Astrocyte of the spinal cord (primary cell): ENCODE measurements around the gene RPS6KA5.

ENCODE experiments used
- DNase-seq: peaks from one replicate; pipeline ENCODE4 v3.0.0; 2011; ENCODE audit warnings: low read depth, low spot score
- H3K4me3 ChIP-seq: 2 replicates; pipeline ENCODE4 v1.5.1; 2011; ENCODE audit warnings: low read depth, mild to moderate bottlenecking, low read length, moderate library complexity
- in situ Hi-C: cut with HindIII; loops from 2 replicates; pipeline ENCODE4 v1.10.0; 2017; ENCODE audit warnings: low sequenced_read_pairs
- TF ChIP-seq, protein P1 (sequence below): IDR thresholded peaks from 2 replicates; pipeline ENCODE4 v1.5.1; 2012; ENCODE audit warnings: low read depth, mild to moderate bottlenecking, low read length, inconsistent platforms

The RPS6KA5 gene

DNA sequence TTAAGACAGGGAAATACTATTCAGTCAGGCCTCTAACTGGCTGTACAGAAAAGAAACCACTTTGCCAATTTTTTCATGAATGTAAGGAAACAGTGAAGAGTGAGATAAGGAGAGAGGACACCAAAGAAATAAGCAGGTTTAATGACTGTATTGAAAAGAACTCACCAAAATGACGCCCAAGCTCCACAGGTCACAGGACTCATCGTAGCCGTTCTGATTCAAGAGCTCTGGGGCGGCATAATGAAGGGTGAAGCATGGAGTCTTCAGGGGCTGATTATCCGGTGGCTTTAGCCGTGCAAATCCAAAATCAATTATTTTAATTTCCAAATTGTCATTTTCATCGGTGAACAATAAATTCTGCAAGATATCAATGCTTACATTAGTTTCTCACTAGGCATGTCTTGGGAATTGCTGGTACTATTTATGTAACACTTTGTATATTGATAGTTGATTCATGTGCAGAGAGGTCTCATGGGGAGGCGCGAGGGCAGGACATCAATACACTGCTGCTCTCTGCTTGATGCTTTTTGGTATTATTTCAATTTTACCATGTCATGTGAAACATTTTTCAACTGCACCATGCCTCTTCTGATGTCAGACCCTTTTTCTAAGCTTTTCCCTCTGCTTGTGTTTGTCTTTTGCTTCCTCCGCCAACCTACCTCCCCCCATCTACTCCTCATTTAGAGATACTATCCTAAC is 170.0 kb downstream of the RPS6KA5 start:
- in situ Hi-C loops = no loop called here
- no peak overlapping the region for H3K4me3 ChIP-seq
- TF ChIP-seq, protein P1, sequence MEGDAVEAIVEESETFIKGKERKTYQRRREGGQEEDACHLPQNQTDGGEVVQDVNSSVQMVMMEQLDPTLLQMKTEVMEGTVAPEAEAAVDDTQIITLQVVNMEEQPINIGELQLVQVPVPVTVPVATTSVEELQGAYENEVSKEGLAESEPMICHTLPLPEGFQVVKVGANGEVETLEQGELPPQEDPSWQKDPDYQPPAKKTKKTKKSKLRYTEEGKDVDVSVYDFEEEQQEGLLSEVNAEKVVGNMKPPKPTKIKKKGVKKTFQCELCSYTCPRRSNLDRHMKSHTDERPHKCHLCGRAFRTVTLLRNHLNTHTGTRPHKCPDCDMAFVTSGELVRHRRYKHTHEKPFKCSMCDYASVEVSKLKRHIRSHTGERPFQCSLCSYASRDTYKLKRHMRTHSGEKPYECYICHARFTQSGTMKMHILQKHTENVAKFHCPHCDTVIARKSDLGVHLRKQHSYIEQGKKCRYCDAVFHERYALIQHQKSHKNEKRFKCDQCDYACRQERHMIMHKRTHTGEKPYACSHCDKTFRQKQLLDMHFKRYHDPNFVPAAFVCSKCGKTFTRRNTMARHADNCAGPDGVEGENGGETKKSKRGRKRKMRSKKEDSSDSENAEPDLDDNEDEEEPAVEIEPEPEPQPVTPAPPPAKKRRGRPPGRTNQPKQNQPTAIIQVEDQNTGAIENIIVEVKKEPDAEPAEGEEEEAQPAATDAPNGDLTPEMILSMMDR = no peak

DNA sequence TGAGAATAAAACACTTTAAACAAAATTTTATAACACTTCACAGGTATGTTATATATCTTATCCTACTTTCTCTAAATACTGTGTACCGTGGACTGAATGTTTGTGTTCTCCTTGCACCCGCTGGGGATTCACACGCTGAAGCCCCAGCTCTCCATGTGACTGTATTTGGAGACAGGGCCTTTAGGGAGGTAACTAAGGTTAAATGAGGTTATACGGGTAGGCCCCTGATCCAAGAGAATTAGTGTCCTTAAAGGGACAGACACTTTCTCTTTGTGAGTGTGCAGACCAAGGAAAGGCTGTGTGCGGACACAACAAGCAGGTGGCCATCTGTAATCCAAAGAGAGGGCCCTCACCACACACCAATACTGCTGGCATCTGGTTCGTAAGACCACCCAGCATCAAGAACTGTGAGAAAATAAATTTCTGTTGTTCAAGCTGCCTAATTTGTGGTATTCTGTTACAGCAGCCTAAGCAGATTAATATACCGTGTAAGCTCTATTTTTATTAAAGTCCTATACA is 174.1 kb downstream of the RPS6KA5 start:
- no peak overlapping the region for H3K4me3 ChIP-seq
- in situ Hi-C loops = no loop called here
- no peak for DNase-seq
- TF ChIP-seq, protein P1 = no peak

More for the DNA sequence above, 170.0 kb downstream of the RPS6KA5 start:
- DNase-seq = no peak

DNA sequence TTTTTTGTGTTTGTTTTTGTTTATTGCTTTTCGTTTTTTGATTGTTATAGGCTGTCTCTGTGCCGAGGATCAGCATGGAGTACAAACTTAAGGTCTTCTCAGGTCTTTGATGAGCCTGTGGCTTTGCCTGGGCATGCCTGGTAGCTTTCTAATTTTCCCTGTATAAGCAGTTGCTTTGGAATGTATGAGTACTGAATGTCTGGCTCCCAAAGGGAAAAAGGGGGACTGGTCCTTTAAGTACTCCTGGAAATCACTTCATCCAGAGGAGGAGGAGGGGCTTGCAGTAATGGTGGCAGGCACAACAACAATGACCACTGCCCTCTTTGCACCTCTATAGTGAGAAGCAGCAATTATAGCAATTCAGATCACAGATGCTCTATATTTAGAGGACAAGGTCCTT is 176.7 kb downstream of the RPS6KA5 start:
- in situ Hi-C loops = no loop called here
- DNase-seq = no peak
- H3K4me3 ChIP-seq = no peak overlapping the region
- TF ChIP-seq, protein P1 = no peak

GRCh38 chr14:90883197-90883596 is 177.2 kb downstream of the RPS6KA5 start:
- TF ChIP-seq, protein P1 = no peak
- H3K4me3 ChIP-seq = no peak overlapping the region
- no peak for DNase-seq
- in situ Hi-C loops = no loop called here

GRCh38 chr14:90880282-90880681 is 180.2 kb downstream of the RPS6KA5 start:
- TF ChIP-seq, protein P1 = no peak
- no peak for DNase-seq
- H3K4me3 ChIP-seq = no peak overlapping the region
- in situ Hi-C loops = no loop called here

- TF ChIP-seq, protein P1 = no peak
- no peak overlapping the region for H3K4me3 ChIP-seq
- no peak for DNase-seq
- in situ Hi-C loops = no loop called here
These were observed 185.8 kb downstream of the RPS6KA5 start for GRCh38 chr14:90874599-90874998.
